ENCODE results near the gene DCTD. TPM values are rescaled to one million over a fixed set of nuclear protein-coding genes. Genes with fewer than 3 reads are reported as not detected.

The DCTD gene
- total and polyA plus RNA-seq, 5 donors from 2014 or later = 57.5 to 104 (median 85.8) TPM

DNA sequence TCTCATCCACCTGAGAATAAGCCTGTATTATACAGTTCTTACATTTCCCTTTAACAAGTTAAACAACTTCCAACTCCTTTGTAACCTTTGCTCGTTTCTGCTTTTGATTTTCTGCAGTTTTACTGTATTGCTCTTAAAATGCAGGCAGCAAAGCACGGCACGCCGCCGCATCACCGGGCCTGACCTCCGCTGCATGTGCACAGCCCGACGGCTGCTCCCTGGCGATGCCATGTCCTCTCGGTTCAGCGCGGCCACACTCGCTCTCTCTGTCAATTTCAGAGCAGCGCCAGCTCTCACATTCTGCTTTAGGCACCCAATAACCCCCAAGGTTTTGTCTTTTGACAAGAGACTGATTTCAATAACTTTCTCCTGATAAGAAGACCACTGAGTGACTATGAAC lies 60.3 kb downstream of the DCTD start:
- no peaks in the 10 kb centered on the region for H3K36me3 ChIP-seq (ENCODE audit: control insufficient read depth, insufficient read depth, low read length)
- ATAC-seq (ENCODE audit: low read depth in 2 of 2) (no peak), DNase-seq (no peak)
- Mint-ChIP-seq H3K36me3 (no peaks in the 10 kb centered on the region), H3K27ac (no peak overlapping the region), H3K9me3 (peaks cover 0 to 9% (median 2%) of the 10 kb centered on the region in 7 donors), H3K27me3 (no peaks in the 10 kb centered on the region), H3K4me3 (no peak overlapping the region), H3K4me1 (peaks cover 0 to 2% (median 0%) of the 10 kb centered on the region in 4 donors)
- no peak overlapping the region for H3K27ac ChIP-seq (ENCODE audit: insufficient read depth, low read length, poor library complexity, severe bottlenecking)
- H3K4me3 ChIP-seq (ENCODE audit: low read depth, low read length) = no peak overlapping the region
- no peaks in the 10 kb centered on the region for H3K9me3 ChIP-seq (ENCODE audit: control insufficient read depth in 2 of 2, low read length in 2 of 2)
- H3K4me1 ChIP-seq (ENCODE audit: control insufficient read depth, insufficient read depth, low read length, poor library complexity, severe bottlenecking) = no peaks in the 10 kb centered on the region
- no peaks in the 10 kb centered on the region for H3K27me3 ChIP-seq (ENCODE audit: control insufficient read depth, insufficient read depth, low read length)

DNA sequence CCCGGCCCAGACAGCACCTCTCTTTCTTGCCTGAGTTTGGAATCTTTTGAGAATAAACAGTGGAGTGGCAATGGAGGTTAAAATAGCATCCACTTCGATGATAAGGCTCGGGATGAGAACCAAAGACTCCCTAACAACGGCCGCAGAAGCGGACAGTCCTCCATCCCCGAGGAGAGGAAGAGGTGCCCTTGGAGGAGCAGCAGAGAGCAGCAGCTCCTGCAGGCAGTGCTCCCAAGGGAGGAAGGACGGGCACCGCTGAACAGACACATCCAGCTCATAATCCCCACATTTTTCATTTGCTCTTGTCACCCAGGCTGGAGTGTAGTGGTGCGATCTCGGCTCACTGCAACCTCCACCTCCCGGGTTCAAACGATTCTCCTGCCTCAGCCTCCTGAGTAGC lies 61.3 kb downstream of the DCTD start:
- ATAC-seq (ENCODE audit: low read depth in 2 of 2) (no peak), DNase-seq (no peak)
- H3K27ac ChIP-seq (ENCODE audit: insufficient read depth, low read length, poor library complexity, severe bottlenecking) = no peak overlapping the region
- H3K9me3 ChIP-seq (ENCODE audit: control insufficient read depth in 2 of 2, low read length in 2 of 2) = no peaks in the 10 kb centered on the region
- no peaks in the 10 kb centered on the region for H3K36me3 ChIP-seq (ENCODE audit: control insufficient read depth, insufficient read depth, low read length)
- no peak overlapping the region for H3K4me3 ChIP-seq (ENCODE audit: low read depth, low read length)
- Mint-ChIP-seq H3K4me1 (peaks cover 0 to 2% (median 0%) of the 10 kb centered on the region in 4 donors), H3K4me3 (no peak overlapping the region), H3K27ac (no peak overlapping the region), H3K36me3 (no peaks in the 10 kb centered on the region), H3K9me3 (peaks cover 0 to 9% (median 2%) of the 10 kb centered on the region in 7 donors), H3K27me3 (no peaks in the 10 kb centered on the region)
- H3K27me3 ChIP-seq (ENCODE audit: control insufficient read depth, insufficient read depth, low read length) = no peaks in the 10 kb centered on the region
- no peaks in the 10 kb centered on the region for H3K4me1 ChIP-seq (ENCODE audit: control insufficient read depth, insufficient read depth, low read length, poor library complexity, severe bottlenecking)

DNA sequence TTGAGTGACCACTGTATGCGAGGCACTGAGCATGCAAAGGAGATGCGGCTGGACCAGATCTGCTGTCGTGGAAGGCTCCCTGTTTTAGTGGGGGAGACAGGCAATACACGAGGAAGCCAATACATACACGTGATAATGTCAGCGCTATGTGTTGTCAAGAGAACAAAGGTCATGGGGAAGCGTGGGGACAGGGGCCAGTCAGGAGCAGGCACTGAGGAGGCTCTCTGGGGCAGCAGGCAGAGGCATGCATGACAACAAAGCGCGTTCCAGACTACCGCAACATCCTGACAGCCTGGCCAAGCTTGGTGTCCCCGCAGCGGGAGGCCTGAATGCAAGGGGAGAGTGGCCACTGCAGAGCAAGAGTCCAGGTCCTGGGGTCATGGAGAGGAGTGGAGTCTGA lies 61.9 kb downstream of the DCTD start:
- Histone ChIP-seq H3K27ac (ENCODE audit: insufficient read depth, low read length, poor library complexity, severe bottlenecking) (no peak overlapping the region), H3K4me1 (ENCODE audit: control insufficient read depth, insufficient read depth, low read length, poor library complexity, severe bottlenecking) (no peaks in the 10 kb centered on the region), H3K36me3 (ENCODE audit: control insufficient read depth, insufficient read depth, low read length) (no peaks in the 10 kb centered on the region), H3K9me3 (ENCODE audit: control insufficient read depth in 2 of 2, low read length in 2 of 2) (no peaks in the 10 kb centered on the region), H3K27me3 (ENCODE audit: control insufficient read depth, insufficient read depth, low read length) (no peaks in the 10 kb centered on the region), H3K4me3 (ENCODE audit: low read depth, low read length) (no peak overlapping the region)
- Mint-ChIP-seq H3K4me3 (no peak overlapping the region), H3K27ac (no peak overlapping the region), H3K36me3 (no peaks in the 10 kb centered on the region), H3K9me3 (peaks cover 0 to 9% (median 2%) of the 10 kb centered on the region in 7 donors), H3K27me3 (no peaks in the 10 kb centered on the region), H3K4me1 (peaks cover 0 to 2% (median 0%) of the 10 kb centered on the region in 4 donors)
- DNase-seq (no peak), ATAC-seq (ENCODE audit: low read depth in 2 of 2) (no peak)

DNA sequence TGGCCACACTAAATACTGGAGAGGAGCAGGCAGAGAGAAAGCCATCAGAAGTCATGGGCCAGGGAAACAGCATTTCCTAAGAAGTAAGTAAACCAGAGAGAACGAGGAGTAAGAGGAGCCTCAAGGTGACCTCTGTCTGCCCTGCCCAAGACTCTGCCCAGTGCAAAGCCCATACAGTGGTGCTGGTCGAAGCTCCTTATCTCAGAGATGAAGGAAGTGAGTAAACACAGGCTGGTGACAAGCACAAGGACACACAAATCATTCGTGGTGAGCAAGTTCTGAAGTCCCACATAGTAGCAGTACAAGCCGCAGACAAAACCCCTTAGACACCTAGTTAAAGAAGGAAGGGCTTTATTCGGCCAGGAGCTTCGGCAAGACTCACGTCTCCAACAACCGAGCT lies 62.7 kb downstream of the DCTD start:
- no peaks in the 10 kb centered on the region for H3K27me3 Mint-ChIP-seq
- ATAC-seq (ENCODE audit: low read depth in 2 of 2) = no peak
- H3K9me3 Mint-ChIP-seq = peaks cover 0 to 3% (median 0%) of the 10 kb centered on the region in 7 donors
- Histone ChIP-seq H3K27ac (ENCODE audit: insufficient read depth, low read length, poor library complexity, severe bottlenecking) (no peak overlapping the region), H3K4me3 (ENCODE audit: low read depth, low read length) (no peak overlapping the region), H3K36me3 (ENCODE audit: control insufficient read depth, insufficient read depth, low read length) (no peaks in the 10 kb centered on the region), H3K27me3 (ENCODE audit: control insufficient read depth, insufficient read depth, low read length) (no peaks in the 10 kb centered on the region), H3K9me3 (ENCODE audit: control insufficient read depth in 2 of 2, low read length in 2 of 2) (no peaks in the 10 kb centered on the region), H3K4me1 (ENCODE audit: control insufficient read depth, insufficient read depth, low read length, poor library complexity, severe bottlenecking) (no peaks in the 10 kb centered on the region)
- no peak overlapping the region for H3K27ac Mint-ChIP-seq
- H3K4me3 Mint-ChIP-seq = no peak overlapping the region
- H3K4me1 Mint-ChIP-seq = peaks cover 0 to 2% (median 0%) of the 10 kb centered on the region in 4 donors
- H3K36me3 Mint-ChIP-seq = no peaks in the 10 kb centered on the region
- DNase-seq = no peak

DNA sequence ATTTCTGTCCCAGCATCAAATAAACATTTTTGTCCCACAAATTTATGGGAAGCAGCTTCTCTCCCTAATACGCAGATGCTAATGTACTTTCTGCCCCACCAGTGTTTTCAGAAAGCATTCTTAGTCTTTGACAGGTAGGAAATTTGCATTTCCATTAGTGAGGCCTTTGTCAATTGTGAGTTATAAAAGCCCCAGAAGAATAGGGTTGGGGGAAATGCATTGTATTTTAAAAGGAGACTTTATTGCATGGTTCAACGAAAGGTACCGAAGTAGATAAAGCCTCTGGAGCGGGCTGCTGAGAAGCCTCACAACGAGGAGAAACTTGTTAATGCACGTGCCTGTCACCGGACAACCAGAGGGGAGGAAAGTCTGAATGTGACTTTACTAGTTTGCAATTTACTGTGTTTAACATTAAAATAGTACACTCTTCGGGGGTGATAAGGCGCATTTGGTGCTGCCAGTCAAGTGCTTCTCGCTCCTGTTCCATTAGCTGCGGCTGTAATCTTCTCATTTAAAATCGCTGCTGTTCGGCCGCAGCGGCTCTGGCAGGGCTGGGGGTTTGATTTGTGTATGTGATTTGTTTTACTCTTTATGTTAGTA lies 63.4 kb downstream of the DCTD start:
- H3K4me3 Mint-ChIP-seq = no peak overlapping the region
- ATAC-seq (ENCODE audit: low read depth in 2 of 2) = no peak

DNA sequence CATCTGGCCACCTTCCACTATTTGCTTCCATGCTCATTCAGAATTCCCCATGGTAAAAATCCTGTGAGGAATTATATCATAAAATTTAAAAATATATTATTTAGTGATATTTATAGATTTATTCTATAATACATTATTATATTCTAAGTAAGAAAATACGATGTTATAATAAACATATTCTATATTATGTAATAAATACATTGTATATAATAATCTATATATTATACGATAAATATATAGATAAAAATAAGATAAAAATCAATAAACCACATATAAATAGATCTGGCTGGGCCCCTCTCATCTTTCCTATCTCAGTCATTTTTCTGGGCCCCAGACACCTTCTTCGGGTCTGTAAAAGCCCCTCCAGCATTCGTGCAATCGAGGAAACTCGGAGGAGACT lies 68.5 kb downstream of the DCTD start:
- Mint-ChIP-seq H3K4me3 (no peak overlapping the region), H3K27me3 (peaks cover 4% of the 10 kb centered on the region), H3K27ac (no peak overlapping the region), H3K9me3 (peaks cover 0 to 3% (median 0%) of the 10 kb centered on the region in 7 donors), H3K4me1 (no peaks in the 10 kb centered on the region), H3K36me3 (no peaks in the 10 kb centered on the region)
- DNase-seq (no peak), ATAC-seq (ENCODE audit: low read depth in 2 of 2) (no peak)
- H3K4me1 ChIP-seq (ENCODE audit: control insufficient read depth, insufficient read depth, low read length, poor library complexity, severe bottlenecking) = no peaks in the 10 kb centered on the region
- H3K36me3 ChIP-seq (ENCODE audit: control insufficient read depth, insufficient read depth, low read length) = no peaks in the 10 kb centered on the region
- H3K4me3 ChIP-seq (ENCODE audit: low read depth, low read length) = no peak overlapping the region
- no peaks in the 10 kb centered on the region for H3K27me3 ChIP-seq (ENCODE audit: control insufficient read depth, insufficient read depth, low read length)
- H3K9me3 ChIP-seq (ENCODE audit: control insufficient read depth in 2 of 2, low read length in 2 of 2) = no peaks in the 10 kb centered on the region
- no peak overlapping the region for H3K27ac ChIP-seq (ENCODE audit: insufficient read depth, low read length, poor library complexity, severe bottlenecking)

More for the DNA sequence above, 63.4 kb downstream of the DCTD start:
- H3K4me1 ChIP-seq (ENCODE audit: control insufficient read depth, insufficient read depth, low read length, poor library complexity, severe bottlenecking) = no peaks in the 10 kb centered on the region
- H3K27me3 Mint-ChIP-seq = no peaks in the 10 kb centered on the region
- no peak for DNase-seq
- no peak overlapping the region for H3K27ac Mint-ChIP-seq
- no peaks in the 10 kb centered on the region for H3K36me3 ChIP-seq (ENCODE audit: control insufficient read depth, insufficient read depth, low read length)
- H3K36me3 Mint-ChIP-seq = no peaks in the 10 kb centered on the region
- no peak overlapping the region for H3K4me3 ChIP-seq (ENCODE audit: low read depth, low read length)
- no peaks in the 10 kb centered on the region for H3K27me3 ChIP-seq (ENCODE audit: control insufficient read depth, insufficient read depth, low read length)
- H3K27ac ChIP-seq (ENCODE audit: insufficient read depth, low read length, poor library complexity, severe bottlenecking) = no peak overlapping the region
- no peaks in the 10 kb centered on the region for H3K9me3 ChIP-seq (ENCODE audit: control insufficient read depth in 2 of 2, low read length in 2 of 2)
- peaks cover 0 to 2% (median 0%) of the 10 kb centered on the region in 4 donors for H3K4me1 Mint-ChIP-seq
- H3K9me3 Mint-ChIP-seq = peaks cover 0 to 3% (median 0%) of the 10 kb centered on the region in 7 donors

DNA sequence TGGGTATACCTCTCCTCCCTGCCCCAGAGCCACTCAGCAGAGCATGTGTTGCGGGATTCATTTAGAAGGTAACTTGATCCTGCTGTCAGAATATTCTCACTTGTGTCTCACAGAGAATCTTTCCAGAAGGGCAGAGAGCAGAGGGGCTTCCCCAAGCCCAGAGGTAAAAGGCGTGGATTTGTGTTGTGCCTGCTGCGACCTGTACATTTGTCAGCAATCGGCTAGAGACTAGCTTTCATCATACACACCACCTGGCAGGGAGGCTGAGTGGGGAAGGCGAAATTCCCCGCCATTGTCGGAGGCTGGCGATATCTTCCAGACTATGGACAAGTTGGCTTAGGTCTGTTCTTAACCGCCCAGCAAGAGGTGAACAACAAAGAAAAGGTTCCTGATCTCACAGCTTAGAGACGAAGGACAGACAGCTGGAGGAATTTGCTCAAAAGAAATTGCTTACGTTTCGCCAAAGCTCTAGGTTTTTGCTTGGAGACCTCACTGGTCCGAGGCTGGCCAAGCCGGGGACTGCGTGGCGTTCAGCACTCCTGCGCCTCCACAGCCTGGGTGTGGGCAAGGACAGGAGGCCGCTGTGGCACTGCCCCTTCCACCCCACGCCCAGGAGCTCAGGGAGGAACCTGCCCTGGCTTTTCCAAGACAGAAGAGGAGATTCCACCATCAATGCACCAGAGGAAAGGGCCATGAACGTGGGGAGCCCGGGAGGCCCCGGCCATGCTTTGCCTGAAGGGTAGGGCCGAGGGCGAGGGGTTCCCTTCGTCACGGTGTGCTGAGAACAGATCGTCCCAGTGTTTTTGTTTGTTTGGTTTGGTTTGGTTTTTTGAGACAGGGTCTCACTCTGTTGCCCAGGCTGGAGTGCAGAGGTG lies 69.4 kb downstream of the DCTD start:
- Histone ChIP-seq H3K27ac (ENCODE audit: insufficient read depth, low read length, poor library complexity, severe bottlenecking) (no peak overlapping the region), H3K36me3 (ENCODE audit: control insufficient read depth, insufficient read depth, low read length) (no peaks in the 10 kb centered on the region), H3K9me3 (ENCODE audit: control insufficient read depth in 2 of 2, low read length in 2 of 2) (no peaks in the 10 kb centered on the region), H3K27me3 (ENCODE audit: control insufficient read depth, insufficient read depth, low read length) (no peaks in the 10 kb centered on the region), H3K4me1 (ENCODE audit: control insufficient read depth, insufficient read depth, low read length, poor library complexity, severe bottlenecking) (no peaks in the 10 kb centered on the region), H3K4me3 (ENCODE audit: low read depth, low read length) (no peak overlapping the region)
- H3K4me1 Mint-ChIP-seq = no peaks in the 10 kb centered on the region
- DNase-seq = no peak
- H3K9me3 Mint-ChIP-seq = peaks cover 0 to 3% (median 0%) of the 10 kb centered on the region in 7 donors
- no peak overlapping the region for H3K27ac Mint-ChIP-seq
- peaks cover 4% of the 10 kb centered on the region for H3K27me3 Mint-ChIP-seq
- no peak for ATAC-seq (ENCODE audit: low read depth in 2 of 2)
- H3K36me3 Mint-ChIP-seq = no peaks in the 10 kb centered on the region
- no peak overlapping the region for H3K4me3 Mint-ChIP-seq

All from CD4-positive, CD25-positive, alpha-beta regulatory T cell (primary cell).